IMR-90 (cell line): ENCODE results near the gene DYSF. TPM values are rescaled to one million over a fixed set of nuclear protein-coding genes. Genes with fewer than 3 reads are reported as not detected.
A peak's percentile ranks its signal among the peaks of the same experiment; 100 is the strongest.

Source experiments
- ATAC-seq: fragments of 200-7000 bp; cut with Tn5 transposase; 2 replicates; pipeline ENCODE4 v1.9.1; 2020; ENCODE audit warnings: low read depth, mild to moderate bottlenecking, moderate library complexity
- BruUV-seq: library from RNA; stranded (reverse); fragments of 400-500 nt; replicated peaks from 2 replicates; lab custom pipeline; 2021; lab: Mats Ljungman, UMichigan
- CTCF ChIA-PET: fragments of 300-600 bp; formaldehyde crosslinking; extraction: SDS; loops from one replicate; lab custom pipeline; 2021; ENCODE audit warnings: antibody characterized with exemption; lab: Yijun Ruan, JAX
- POLR2A ChIA-PET: fragments of 300-600 bp; sonication (Branson Sonifier 250); formaldehyde crosslinking; loops from one replicate; lab custom pipeline; 2022; ENCODE audit warnings: antibody characterized with exemption; ENCODE audit not compliant: unreplicated experiment; lab: Charles Lee
- DNase-seq: peaks from one replicate; pipeline ENCODE4 v3.0.0; 2013
- H2AFZ ChIP-seq: replicated peaks from 2 replicates; pipeline ENCODE3; 2013; ENCODE audit warnings: low read length, mild to moderate bottlenecking; ENCODE audit not compliant: poor library complexity
- H2AK5ac ChIP-seq: 2 replicates; pipeline ENCODE4 v1.6.1; 2013; ENCODE audit warnings: low read depth, low read length, inconsistent platforms
- H2AK9ac ChIP-seq: replicated peaks from 2 replicates; pipeline ENCODE3; 2013; ENCODE audit warnings: mild to moderate bottlenecking, low read depth, low read length, moderate library complexity; ENCODE audit not compliant: poor library complexity
- H2BK120ac ChIP-seq: 2 replicates; pipeline ENCODE4 v1.6.1; 2013; ENCODE audit warnings: low read depth, low read length, inconsistent platforms
- H2BK15ac ChIP-seq: 3 replicates; pipeline ENCODE4 v1.6.1; 2013; ENCODE audit warnings: low read depth, low read length, inconsistent platforms
- H2BK20ac ChIP-seq: 2 replicates; pipeline ENCODE4 v1.6.1; 2013; ENCODE audit warnings: low read depth, mild to moderate bottlenecking, inconsistent platforms, low read length, moderate library complexity
- H2BK5ac ChIP-seq: 2 replicates; pipeline ENCODE4 v1.6.1; 2013; ENCODE audit warnings: mild to moderate bottlenecking, low read depth, low read length, inconsistent platforms; ENCODE audit not compliant: poor library complexity, severe bottlenecking
- H3K14ac ChIP-seq: replicated peaks from 2 replicates; pipeline ENCODE4 v1.6.1; 2013; ENCODE audit warnings: low read depth, low read length, inconsistent platforms
- H3K18ac ChIP-seq: 2 replicates; pipeline ENCODE4 v1.6.1; 2013; ENCODE audit warnings: low read depth, low read length, control low read depth
- H3K23ac ChIP-seq: 2 replicates; pipeline ENCODE4 v1.6.1; 2013; ENCODE audit warnings: low read depth, low read length, inconsistent platforms
- H3K27ac ChIP-seq: 2 replicates; pipeline ENCODE4 v1.5.1; 2013; ENCODE audit warnings: mild to moderate bottlenecking, control low read depth, low read length; ENCODE audit not compliant: insufficient read depth
- H3K27me3 ChIP-seq: 2 replicates; pipeline ENCODE4 v1.6.1; 2013; ENCODE audit warnings: low read length; ENCODE audit not compliant: control insufficient read depth, insufficient read depth
- H3K36me3 ChIP-seq: 2 replicates; pipeline ENCODE4 v1.6.1; 2013; ENCODE audit warnings: low read length, mixed read lengths; ENCODE audit not compliant: control insufficient read depth, insufficient read depth
- H3K4ac ChIP-seq: 2 replicates; pipeline ENCODE4 v1.6.1; 2013; ENCODE audit warnings: low read depth, low read length, inconsistent platforms
- H3K4me1 ChIP-seq: 2 replicates; pipeline ENCODE4 v1.6.1; 2013; ENCODE audit warnings: low read length, mixed read lengths; ENCODE audit not compliant: control insufficient read depth, insufficient read depth
- H3K4me2 ChIP-seq: 2 replicates; pipeline ENCODE4 v1.6.1; 2013; ENCODE audit warnings: low read depth, mild to moderate bottlenecking, control low read depth, low read length, moderate library complexity
- H3K4me3 ChIP-seq: 2 replicates; pipeline ENCODE4 v1.5.1; 2013; ENCODE audit warnings: low read depth, mild to moderate bottlenecking, control low read depth, low read length, moderate library complexity; ENCODE audit not compliant: insufficient read depth
- H3K56ac ChIP-seq: 2 replicates; pipeline ENCODE4 v1.6.1; 2013; ENCODE audit warnings: low read length, inconsistent platforms; ENCODE audit not compliant: insufficient read depth; ENCODE audit errors: extremely low read depth
- H3K79me1 ChIP-seq, 2 experiments: 2 replicates each; pipeline ENCODE4 v1.6.1; 2013; ENCODE audit warnings: low read length in 2 of 2, inconsistent platforms in 1 of 2, low read depth in 1 of 2
- H3K9ac ChIP-seq: 2 replicates; pipeline ENCODE4 v1.6.1; 2013; ENCODE audit warnings: low read depth, low read length, control low read depth
- H3K9me1 ChIP-seq: 2 replicates; pipeline ENCODE4 v1.6.1; 2013; ENCODE audit warnings: low read length, inconsistent platforms; ENCODE audit not compliant: insufficient read depth
- H3K9me3 ChIP-seq: 2 replicates; pipeline ENCODE4 v1.6.1; 2013; ENCODE audit warnings: low read length; ENCODE audit not compliant: control insufficient read depth, insufficient read depth
- H4K20me1 ChIP-seq: 2 replicates; pipeline ENCODE4 v1.6.1; 2013; ENCODE audit warnings: low read length, inconsistent platforms; ENCODE audit not compliant: insufficient read depth
- H4K5ac ChIP-seq: 2 replicates; pipeline ENCODE4 v1.6.1; 2013; ENCODE audit warnings: mild to moderate bottlenecking, low read depth, low read length, control low read depth
- H4K8ac ChIP-seq, 2 experiments: 2 replicates each; pipeline ENCODE4 v1.6.1; 2013; ENCODE audit warnings: low read depth in 2 of 2, low read length in 2 of 2, control low read depth in 1 of 2, inconsistent platforms in 1 of 2
- H4K91ac ChIP-seq: 2 replicates; pipeline ENCODE4 v1.6.1; 2013; ENCODE audit warnings: low read depth, low read length, inconsistent platforms; ENCODE audit not compliant: insufficient read depth
- MAZ ChIP-seq: IDR thresholded peaks from 2 replicates; pipeline ENCODE4 v1.6.1; 2012; ENCODE audit warnings: low read depth, mild to moderate bottlenecking, low read length, improper control_type of control experiment, moderate library complexity, borderline replicate concordance
- MXI1 ChIP-seq: IDR thresholded peaks from 2 replicates; pipeline ENCODE4 v1.6.1; 2012; ENCODE audit warnings: low read depth, mild to moderate bottlenecking, low read length, moderate library complexity, borderline replicate concordance
- NFE2L2 ChIP-seq: fragments of 150-350 bp; IDR thresholded peaks from 2 replicates; pipeline ENCODE4 v1.6.1; 2016; ENCODE audit warnings: low read depth, mild to moderate bottlenecking, low read length
- POLR2A ChIP-seq: IDR thresholded peaks from 2 replicates; pipeline ENCODE4 v1.6.1; 2012; ENCODE audit warnings: mild to moderate bottlenecking, low read depth, low read length
- RAD21 ChIP-seq: IDR thresholded peaks from 2 replicates; pipeline ENCODE4 v1.6.1; 2012; ENCODE audit warnings: low read length, improper control_type of control experiment
- WGBS, 2 experiments: methylation state at CpG; one replicate each; pipeline versions ENCODE4 v1.1.5 to v1.1.7; 2013; ENCODE audit warnings: missing lambda C conversion rate in 2 of 2; ENCODE audit not compliant: insufficient read length in 1 of 2; ENCODE audit errors: extremely low coverage in 2 of 2; 5-methylcytosine and 5-hydroxymethylcytosine counted together
- dilution Hi-C: fragments of 300-500 bp; cut with HindIII; formaldehyde crosslinking; loops from one replicate; pipeline ENCODE4 v1.14.3; 2018; ENCODE audit warnings: low sequenced_read_pairs; ENCODE audit not compliant: unreplicated experiment
- in situ Hi-C: fragments of 300-500 bp; cut with MboI; formaldehyde crosslinking; loops from 3 replicates; pipeline ENCODE4 v1.14.3; 2019; ENCODE audit warnings: low sequenced_read_pairs, inconsistent platforms, mixed read lengths
- intact Hi-C: fragments of 100-400 bp; cut with micrococcal nuclease; formaldehyde crosslinking; loops from 2 replicates; pipeline ENCODE4 v1.10.0; 2022
- polyA plus RNA-seq, 3 experiments: library from polyadenylated mRNA; depleted of rRNA; stranded (reverse); fragments of >200 nt; gene quantifications; 2 replicates each; pipeline ENCODE4 v1.2.3, GENCODE V29; 2012; ENCODE audit warnings: low replicate concordance in 1 of 3
- total RNA-seq: library from RNA; depleted of rRNA; stranded (reverse); fragments of >200 nt; gene quantifications from 2 replicates; pipeline ENCODE4 v1.2.3, GENCODE V29; 2012

The DYSF gene
- total and polyA plus RNA-seq, 2 of the 4 experiments (the other 2 are of a cell fraction) = 0.09 to 0.18 TPM

GRCh38 chr2:71458413-71459083 lies 5.2 kb downstream of the DYSF start:
- BruUV-seq = no TSS peak
- Histone ChIP-seq H2AK5ac (no peak overlapping the region), H2AK9ac (no peak overlapping the region), H3K79me1 (no peaks in the 10 kb centered on the region), H2AFZ (peak overlapping the region; percentile 24), H4K8ac (no peak overlapping the region), H3K9ac (no peak overlapping the region), H3K4ac (no peak overlapping the region), H4K5ac (no peak overlapping the region), H3K4me3 (no peak overlapping the region), H3K4me1 (peaks cover 5% of the 10 kb centered on the region; the same call in 1 of the 2 replicates), H3K56ac (no peak overlapping the region), H2BK5ac (no peak overlapping the region), H4K91ac (no peak overlapping the region), H3K18ac (no peak overlapping the region), H3K23ac (no peak overlapping the region), H3K9me3 (peaks cover 4% of the 10 kb centered on the region), H3K4me2 (no peak overlapping the region), H3K14ac (no peak overlapping the region), H2BK120ac (no peak overlapping the region), H3K36me3 (no peaks in the 10 kb centered on the region), H3K27ac (no peak overlapping the region), H4K20me1 (no peaks in the 10 kb centered on the region), H3K27me3 (peaks cover 35% of the 10 kb centered on the region), H3K9me1 (no peaks in the 10 kb centered on the region; the same call in 1 of the 2 replicates), H2BK15ac (no peak overlapping the region), H2BK20ac (no peak overlapping the region)
- 35% methylated on average over 2 of the region's 7 CpGs; no CpG with 5 or more reads in 1 of the 2 experiments for WGBS, 2 experiments
- ATAC-seq (peak; percentile 54), DNase-seq (peak; percentile 58)
- TF ChIP-seq RAD21 (no peak), NFE2L2 (no peak), MAZ (no peak), MXI1 (no peak), POLR2A (no peak)
- dilution Hi-C loops (no loop called here), intact Hi-C loops (no loop called here), in situ Hi-C loops (no loop called here)
- POLR2A ChIA-PET = no interaction called here
- CTCF ChIA-PET = no interaction called here
